Measurements from ENCODE around the gene ARHGAP26.
"Not testable (repeated sequence)": the region's sequence is repeated elsewhere in the genome, so short reads cannot be mapped to it uniquely, and the experiment has no call there.

Gene ARHGAP26

DNA sequence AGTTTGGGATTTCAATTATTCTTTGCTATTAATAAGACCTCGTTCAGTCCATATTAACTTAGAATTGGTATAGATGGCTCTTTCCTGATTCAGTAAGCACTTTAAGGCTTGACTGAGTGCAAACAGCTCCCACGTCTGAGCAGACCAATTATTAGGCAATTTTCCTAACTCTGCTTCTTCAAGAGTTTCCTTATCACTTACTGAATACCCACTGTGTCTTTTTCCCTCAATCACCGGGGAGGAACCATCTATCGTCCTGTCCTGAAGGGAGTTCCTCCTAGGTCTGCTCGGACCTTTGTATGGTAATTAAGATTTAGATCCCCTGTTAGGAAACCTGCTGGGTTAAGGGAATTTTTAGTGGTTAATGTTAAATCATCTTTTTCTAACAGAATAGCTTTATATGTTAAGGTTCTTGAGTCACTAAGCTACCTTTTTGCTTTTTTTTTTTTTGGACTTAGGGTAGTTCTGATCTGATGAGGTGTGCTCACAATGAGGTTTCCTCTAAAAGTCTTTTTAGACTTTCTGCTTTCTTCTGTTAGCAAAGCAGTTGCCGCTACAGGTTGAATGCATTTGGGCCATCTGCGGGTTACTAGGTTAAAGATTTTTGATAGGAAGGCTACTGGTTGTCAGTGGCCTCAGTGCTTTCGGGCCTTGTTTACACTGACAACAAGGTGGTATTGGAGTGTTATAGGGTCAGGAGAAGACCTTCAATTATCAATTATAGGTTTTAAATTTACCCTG lies 322.7 kb downstream of the ARHGAP26 start:
- H2AFZ ChIP-seq (ENCODE audit: low read depth, low read length); H3K27me3 ChIP-seq (ENCODE audit: insufficient read depth, low read length); H3K4me1 ChIP-seq (ENCODE audit: insufficient read depth, low read length); H3K9me3 ChIP-seq (ENCODE audit: low read length); H3K36me3 ChIP-seq (ENCODE audit: insufficient read depth, low read length); H3K4me3 ChIP-seq (ENCODE audit: low read length): not testable (repeated sequence)

DNA sequence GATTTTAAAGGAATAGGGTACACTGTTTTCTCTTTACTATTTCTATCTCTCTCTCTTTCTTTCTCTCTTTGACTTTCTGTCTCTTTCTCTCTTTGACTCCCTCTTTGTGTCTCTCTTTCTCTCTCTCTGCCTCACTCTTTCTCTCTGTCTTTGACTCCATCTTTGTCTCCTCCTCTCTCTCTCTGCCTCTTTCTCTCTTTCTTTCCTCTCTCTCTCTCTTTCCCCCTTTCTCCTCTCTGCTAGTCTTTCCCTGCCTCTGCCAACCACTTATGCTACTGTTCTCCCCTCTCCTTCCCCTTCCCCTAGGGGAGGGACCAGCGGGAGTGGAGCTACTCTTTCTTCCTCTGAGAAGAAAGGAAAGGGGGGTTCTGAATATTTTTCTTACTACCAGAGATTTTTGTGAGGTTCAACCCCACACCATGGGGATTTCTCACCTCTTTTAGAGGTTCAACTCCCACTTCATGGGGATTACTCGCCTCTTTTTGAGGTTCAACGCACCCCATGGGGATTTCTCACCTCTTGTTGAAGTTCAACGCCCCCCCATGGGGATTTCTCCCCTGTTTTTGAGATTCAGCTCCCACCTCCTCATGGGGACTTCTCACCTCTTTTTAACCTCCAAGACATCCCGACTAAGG lies 323.4 kb downstream of the ARHGAP26 start:
- Histone ChIP-seq H3K9me3 (ENCODE audit: low read length) (no peaks in the 10 kb centered on the region), H3K36me3 (ENCODE audit: insufficient read depth, low read length) (no peaks in the 10 kb centered on the region), H3K27me3 (ENCODE audit: insufficient read depth, low read length) (no peaks in the 10 kb centered on the region), H3K4me1 (ENCODE audit: insufficient read depth, low read length) (no peaks in the 10 kb centered on the region), H2AFZ (ENCODE audit: low read depth, low read length) (no peak overlapping the region), H3K4me3 (ENCODE audit: low read length) (no peak overlapping the region)

DNA sequence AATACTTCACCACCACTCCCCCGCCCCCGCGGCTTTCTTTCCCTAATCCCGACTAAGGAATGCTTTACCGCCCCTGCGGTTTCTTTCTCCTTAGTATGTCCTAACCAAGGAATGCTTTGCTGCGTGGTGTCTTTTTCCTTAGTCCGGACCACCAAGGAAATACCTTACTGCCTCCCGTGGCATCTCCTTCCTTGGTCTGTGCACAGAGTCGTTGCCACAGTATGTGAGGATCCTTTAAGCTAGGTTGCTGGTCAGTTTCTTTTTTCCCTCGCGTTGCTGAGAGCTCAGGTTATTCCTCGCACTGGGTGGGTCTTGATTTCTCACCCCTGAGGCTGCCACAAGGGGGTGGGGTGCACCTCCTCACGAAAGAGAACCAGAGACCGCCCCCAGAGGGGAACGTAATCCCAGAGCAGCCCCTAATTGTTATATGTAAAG lies 323.9 kb downstream of the ARHGAP26 start:
- Histone ChIP-seq H3K4me3 (ENCODE audit: low read length) (no peak overlapping the region), H3K4me1 (ENCODE audit: insufficient read depth, low read length) (no peaks in the 10 kb centered on the region), H3K27me3 (ENCODE audit: insufficient read depth, low read length) (no peaks in the 10 kb centered on the region), H2AFZ (ENCODE audit: low read depth, low read length) (no peak overlapping the region), H3K9me3 (ENCODE audit: low read length) (no peaks in the 10 kb centered on the region), H3K36me3 (ENCODE audit: insufficient read depth, low read length) (no peaks in the 10 kb centered on the region)

DNA sequence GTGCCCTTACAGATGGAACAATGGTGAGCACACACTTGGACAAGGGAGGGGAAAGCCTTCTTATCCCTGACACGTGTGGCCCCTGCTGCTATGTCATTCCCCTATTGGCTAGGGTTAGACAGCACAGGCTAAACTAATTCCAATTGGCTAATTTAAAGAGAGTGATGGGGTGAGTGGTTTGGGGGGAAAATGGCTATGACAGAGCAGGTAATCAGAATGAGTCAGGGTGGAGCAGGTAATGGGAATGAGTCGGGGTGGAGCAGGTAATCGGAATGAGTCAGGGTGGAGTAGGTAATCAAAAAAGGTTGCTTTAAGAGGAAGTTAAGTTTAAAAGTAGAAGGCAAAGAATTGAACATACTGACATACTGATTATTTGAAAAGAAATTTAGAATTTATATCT lies 324.4 kb downstream of the ARHGAP26 start:
- not testable (repeated sequence) for H3K36me3 ChIP-seq (ENCODE audit: insufficient read depth, low read length); H3K9me3 ChIP-seq (ENCODE audit: low read length); H2AFZ ChIP-seq (ENCODE audit: low read depth, low read length); H3K27me3 ChIP-seq (ENCODE audit: insufficient read depth, low read length); H3K4me1 ChIP-seq (ENCODE audit: insufficient read depth, low read length); H3K4me3 ChIP-seq (ENCODE audit: low read length)

DNA sequence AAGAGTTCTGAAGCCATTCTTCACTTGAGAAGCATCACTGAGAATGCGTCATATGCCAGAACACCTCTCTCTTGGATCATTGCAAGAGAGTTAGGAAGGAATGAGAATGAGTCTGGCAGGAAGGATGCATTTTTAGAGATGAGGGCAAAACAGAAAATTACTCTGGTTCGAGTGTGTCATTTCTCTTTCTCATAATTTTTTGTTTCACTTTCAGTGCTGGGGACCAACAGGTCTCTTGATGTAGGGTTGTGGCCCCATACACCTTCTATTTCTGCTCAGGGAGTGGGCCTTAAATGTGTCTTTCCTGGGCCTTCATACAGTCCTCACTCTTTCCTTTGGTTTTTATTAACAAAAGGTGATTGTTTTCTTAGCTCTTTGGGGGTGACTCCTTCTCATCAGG lies 330.9 kb downstream of the ARHGAP26 start:
- Histone ChIP-seq H3K27me3 (ENCODE audit: insufficient read depth, low read length) (no peaks in the 10 kb centered on the region), H3K4me1 (ENCODE audit: insufficient read depth, low read length) (peaks cover 3% of the 10 kb centered on the region), H3K9me3 (ENCODE audit: low read length) (no peaks in the 10 kb centered on the region), H3K36me3 (ENCODE audit: insufficient read depth, low read length) (no peaks in the 10 kb centered on the region), H2AFZ (ENCODE audit: low read depth, low read length) (no peak overlapping the region), H3K4me3 (ENCODE audit: low read length) (no peak overlapping the region)

DNA sequence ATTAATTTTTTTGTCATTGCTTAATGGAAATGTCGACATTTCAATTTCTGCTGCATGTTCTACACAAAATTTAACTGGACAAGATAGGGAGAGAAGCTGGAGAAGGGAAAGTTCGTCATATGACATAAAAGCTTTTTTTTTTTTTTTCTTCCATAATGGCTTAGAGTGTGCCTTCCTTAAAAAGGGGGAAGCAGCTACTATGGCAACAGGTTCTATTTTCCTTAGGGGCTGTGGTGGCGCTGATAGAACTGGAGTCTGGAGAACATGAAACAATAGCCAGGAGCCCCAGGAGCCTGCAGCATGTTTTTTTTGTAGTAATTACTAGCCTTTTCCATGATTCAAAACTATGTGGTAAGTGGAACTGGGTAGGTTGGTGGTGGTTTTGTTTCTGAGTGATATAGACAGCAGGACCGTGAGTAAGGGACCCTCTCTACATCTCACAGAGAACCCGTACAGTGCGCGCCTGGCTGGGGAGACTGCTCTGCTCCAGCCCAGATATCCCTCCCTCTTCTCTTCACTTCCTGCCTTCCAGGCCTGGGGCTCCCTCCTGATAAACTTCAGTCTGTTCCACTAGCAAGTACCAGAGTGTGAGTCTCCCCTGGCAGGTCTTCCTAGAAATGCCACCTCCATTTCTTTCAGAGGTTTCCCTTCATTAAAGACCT lies 331.7 kb downstream of the ARHGAP26 start:
- no peaks in the 10 kb centered on the region for H3K9me3 ChIP-seq (ENCODE audit: low read length)
- H3K4me1 ChIP-seq (ENCODE audit: insufficient read depth, low read length) = peaks cover 3% of the 10 kb centered on the region
- no peak overlapping the region for H3K4me3 ChIP-seq (ENCODE audit: low read length)
- no peaks in the 10 kb centered on the region for H3K27me3 ChIP-seq (ENCODE audit: insufficient read depth, low read length)
- H3K36me3 ChIP-seq (ENCODE audit: insufficient read depth, low read length) = no peaks in the 10 kb centered on the region
- H2AFZ ChIP-seq (ENCODE audit: low read depth, low read length) = no peak overlapping the region

DNA sequence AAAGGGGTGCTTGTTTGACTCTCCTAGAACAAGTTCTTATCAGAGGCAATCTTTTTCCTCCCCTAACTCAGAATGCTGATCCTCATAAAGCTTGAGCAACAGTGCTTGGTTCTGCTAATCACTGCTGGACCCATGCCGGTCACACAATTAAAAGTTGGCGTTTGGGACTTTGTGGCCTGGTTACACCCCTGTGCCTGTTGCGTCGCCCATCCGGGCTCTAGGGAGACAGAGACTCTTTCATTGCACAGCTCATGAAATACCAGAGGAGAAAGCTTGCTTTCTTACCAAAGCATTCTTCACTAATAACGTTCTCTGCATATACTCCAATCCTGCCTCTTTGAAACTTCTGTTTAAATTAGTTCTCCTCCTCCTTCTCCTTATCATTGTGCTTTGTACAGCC lies 332.2 kb downstream of the ARHGAP26 start:
- H3K27me3 ChIP-seq (ENCODE audit: insufficient read depth, low read length) = no peaks in the 10 kb centered on the region
- H3K9me3 ChIP-seq (ENCODE audit: low read length) = no peaks in the 10 kb centered on the region
- peaks cover 3% of the 10 kb centered on the region for H3K4me1 ChIP-seq (ENCODE audit: insufficient read depth, low read length)
- H2AFZ ChIP-seq (ENCODE audit: low read depth, low read length) = no peak overlapping the region
- H3K4me3 ChIP-seq (ENCODE audit: low read length) = no peak overlapping the region
- no peaks in the 10 kb centered on the region for H3K36me3 ChIP-seq (ENCODE audit: insufficient read depth, low read length)

DNA sequence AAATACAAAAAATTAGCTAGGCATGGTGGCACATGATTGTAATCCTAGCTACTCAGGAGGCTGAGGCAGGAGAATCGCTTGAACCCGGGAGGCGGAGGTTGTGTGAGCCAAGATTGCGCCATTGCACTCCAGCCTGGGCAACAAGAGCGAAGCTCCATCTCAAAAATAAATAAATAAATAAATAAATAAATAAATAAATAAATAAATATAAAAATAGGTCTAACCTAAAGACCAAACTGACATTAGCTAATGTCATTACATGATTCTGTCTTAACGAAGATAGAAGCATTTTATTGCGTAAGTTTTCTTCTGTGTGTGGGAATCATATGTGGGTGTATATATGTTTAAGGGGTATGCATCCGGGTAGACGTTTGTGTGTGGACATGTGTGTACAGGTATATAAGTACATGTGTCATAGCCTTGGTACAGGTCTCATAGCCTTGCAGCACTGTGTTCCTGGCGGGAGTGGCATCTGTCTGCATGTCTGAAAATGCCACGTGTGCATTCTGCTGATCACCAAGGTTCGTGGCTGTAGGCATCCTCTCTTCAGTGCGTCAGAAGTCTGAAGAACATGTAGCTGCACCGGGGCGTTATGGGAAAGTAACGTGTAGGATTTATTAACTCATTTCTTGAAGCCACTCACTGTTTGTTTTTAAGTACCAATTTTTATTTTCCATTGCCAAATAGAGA lies 335.2 kb downstream of the ARHGAP26 start:
- H3K27me3 ChIP-seq (ENCODE audit: insufficient read depth, low read length) = no peaks in the 10 kb centered on the region
- peaks cover 3% of the 10 kb centered on the region for H3K4me1 ChIP-seq (ENCODE audit: insufficient read depth, low read length)
- H3K4me3 ChIP-seq (ENCODE audit: low read length) = no peak overlapping the region
- H3K9me3 ChIP-seq (ENCODE audit: low read length) = no peaks in the 10 kb centered on the region
- H2AFZ ChIP-seq (ENCODE audit: low read depth, low read length) = no peak overlapping the region
- H3K36me3 ChIP-seq (ENCODE audit: insufficient read depth, low read length) = no peaks in the 10 kb centered on the region

DNA sequence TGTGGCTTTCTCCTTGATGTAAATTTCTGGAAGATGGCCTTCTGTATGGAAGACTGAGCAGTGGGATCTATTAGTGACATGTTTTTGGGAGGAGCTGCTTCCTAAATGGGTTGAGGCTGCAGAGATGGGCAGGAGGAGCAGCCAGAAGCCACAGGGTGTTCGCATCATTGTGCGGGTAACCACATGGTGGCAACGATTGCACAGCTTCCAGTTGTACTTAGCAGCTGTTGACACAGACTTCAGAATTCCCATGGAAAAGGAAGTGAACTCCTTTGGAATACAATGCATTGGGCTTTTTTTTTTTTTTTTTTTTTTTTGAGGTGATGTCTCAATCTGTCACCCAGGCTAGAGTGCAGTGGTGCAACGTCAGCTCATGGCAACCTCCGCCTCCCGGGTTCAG lies 336.0 kb downstream of the ARHGAP26 start:
- H3K36me3 ChIP-seq (ENCODE audit: insufficient read depth, low read length) = no peaks in the 10 kb centered on the region
- no peak overlapping the region for H2AFZ ChIP-seq (ENCODE audit: low read depth, low read length)
- no peaks in the 10 kb centered on the region for H3K27me3 ChIP-seq (ENCODE audit: insufficient read depth, low read length)
- H3K4me3 ChIP-seq (ENCODE audit: low read length) = no peak overlapping the region
- H3K9me3 ChIP-seq (ENCODE audit: low read length) = no peaks in the 10 kb centered on the region
- peaks cover 3% of the 10 kb centered on the region for H3K4me1 ChIP-seq (ENCODE audit: insufficient read depth, low read length)

DNA sequence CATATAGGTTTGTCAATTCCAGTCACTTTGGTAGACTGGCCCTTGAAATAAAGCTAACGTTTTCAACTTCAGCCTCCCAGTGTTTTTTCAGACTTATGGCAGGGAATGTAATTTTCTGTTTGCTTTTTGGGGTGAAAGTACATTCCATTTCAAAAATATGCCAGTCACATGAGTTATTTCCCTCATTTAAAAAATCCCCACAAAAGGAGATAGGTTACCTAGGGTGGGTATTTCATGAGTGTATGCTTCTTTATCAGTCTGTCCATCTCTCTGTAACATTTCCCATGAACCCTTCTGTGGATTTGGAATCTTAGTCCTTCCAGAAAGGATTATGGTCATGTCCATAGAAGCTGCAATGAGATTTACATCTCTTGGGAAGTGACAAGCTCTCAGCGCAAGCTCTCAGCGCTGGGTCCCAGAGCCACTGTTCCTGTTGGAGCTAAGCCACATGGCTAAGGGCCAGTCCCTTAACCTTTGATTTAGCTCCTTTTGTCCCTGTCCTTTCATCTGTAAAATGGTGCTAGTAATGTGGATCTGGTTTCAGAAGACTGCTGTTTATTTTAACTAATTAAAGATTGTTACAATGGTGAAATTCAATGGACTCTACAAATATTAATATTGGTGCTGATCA lies 338.4 kb downstream of the ARHGAP26 start:
- no peaks in the 10 kb centered on the region for H3K4me1 ChIP-seq (ENCODE audit: insufficient read depth, low read length)
- no peaks in the 10 kb centered on the region for H3K36me3 ChIP-seq (ENCODE audit: insufficient read depth, low read length)
- H3K27me3 ChIP-seq (ENCODE audit: insufficient read depth, low read length) = no peaks in the 10 kb centered on the region
- H3K4me3 ChIP-seq (ENCODE audit: low read length) = no peak overlapping the region
- no peaks in the 10 kb centered on the region for H3K9me3 ChIP-seq (ENCODE audit: low read length)
- H2AFZ ChIP-seq (ENCODE audit: low read depth, low read length) = no peak overlapping the region

DNA sequence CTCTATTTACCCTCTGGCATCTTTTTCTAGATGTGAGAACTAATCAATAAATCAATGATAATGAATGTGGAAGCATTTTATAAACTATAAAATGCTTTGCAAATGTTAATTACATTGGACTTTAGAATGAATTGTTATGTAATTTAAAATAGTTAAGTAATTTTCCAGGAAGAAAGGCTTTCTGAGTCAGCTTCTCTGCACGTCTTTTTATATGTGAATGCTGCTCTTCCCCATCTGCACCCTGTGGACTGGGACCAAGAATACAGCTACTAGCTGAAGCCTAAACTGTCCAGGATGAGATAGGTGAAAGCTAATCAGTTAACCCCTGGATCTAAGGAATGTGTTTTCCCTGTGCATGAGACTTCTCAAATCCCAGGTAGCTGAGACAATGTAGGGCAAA lies 340.4 kb downstream of the ARHGAP26 start:
- H2AFZ ChIP-seq (ENCODE audit: low read depth, low read length) = no peak overlapping the region
- no peak overlapping the region for H3K4me3 ChIP-seq (ENCODE audit: low read length)
- H3K27me3 ChIP-seq (ENCODE audit: insufficient read depth, low read length) = no peaks in the 10 kb centered on the region
- H3K4me1 ChIP-seq (ENCODE audit: insufficient read depth, low read length) = no peaks in the 10 kb centered on the region
- no peaks in the 10 kb centered on the region for H3K9me3 ChIP-seq (ENCODE audit: low read length)
- H3K36me3 ChIP-seq (ENCODE audit: insufficient read depth, low read length) = no peaks in the 10 kb centered on the region

DNA sequence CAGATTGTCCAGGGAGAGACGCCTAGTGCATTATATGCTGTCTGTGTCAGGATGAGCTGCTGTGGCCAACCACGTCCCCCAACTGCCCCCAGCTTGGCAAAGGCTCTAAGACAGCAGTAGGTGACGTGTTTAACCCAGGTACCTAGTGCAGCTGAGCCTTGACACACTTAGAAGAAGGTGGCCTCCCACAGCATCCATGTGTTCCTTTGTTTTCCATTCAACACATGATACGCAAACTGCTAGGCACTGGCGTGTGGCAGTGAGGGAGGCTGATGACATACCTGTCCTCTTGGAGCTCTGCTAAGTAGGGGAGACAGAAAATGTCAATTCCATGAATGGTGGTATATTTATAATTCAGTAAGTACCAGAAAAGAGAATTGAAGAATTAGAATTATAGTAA lies 341.6 kb downstream of the ARHGAP26 start:
- Histone ChIP-seq H3K9me3 (ENCODE audit: low read length) (no peaks in the 10 kb centered on the region), H2AFZ (ENCODE audit: low read depth, low read length) (no peak overlapping the region), H3K36me3 (ENCODE audit: insufficient read depth, low read length) (no peaks in the 10 kb centered on the region)

DNA sequence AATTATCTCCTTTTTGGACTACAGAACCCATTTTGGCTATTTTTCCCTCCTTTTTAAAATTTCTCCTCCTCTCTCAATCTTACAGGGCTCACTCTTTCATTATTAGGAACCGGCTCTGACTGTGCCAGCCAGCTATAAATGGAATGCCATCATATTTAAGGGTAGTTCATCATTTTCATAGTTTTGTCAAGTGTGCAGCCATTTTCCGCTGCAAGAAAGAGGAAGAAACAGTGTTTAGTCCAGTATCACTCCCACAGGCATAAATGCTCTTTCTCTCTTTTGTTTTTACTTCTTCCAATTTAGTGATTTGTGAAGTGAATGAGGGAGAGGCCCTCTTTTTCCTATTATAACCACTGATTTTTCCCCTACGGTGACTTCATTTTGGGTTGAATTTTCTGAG lies 343.3 kb downstream of the ARHGAP26 start:
- Histone ChIP-seq H3K4me1 (ENCODE audit: insufficient read depth, low read length) (no peaks in the 10 kb centered on the region), H3K27me3 (ENCODE audit: insufficient read depth, low read length) (no peaks in the 10 kb centered on the region), H3K9me3 (ENCODE audit: low read length) (no peaks in the 10 kb centered on the region), H2AFZ (ENCODE audit: low read depth, low read length) (no peak overlapping the region), H3K4me3 (ENCODE audit: low read length) (no peak overlapping the region), H3K36me3 (ENCODE audit: insufficient read depth, low read length) (no peaks in the 10 kb centered on the region)

More for the DNA sequence above, 341.6 kb downstream of the ARHGAP26 start:
- H3K4me1 ChIP-seq (ENCODE audit: insufficient read depth, low read length) = no peaks in the 10 kb centered on the region
- no peaks in the 10 kb centered on the region for H3K27me3 ChIP-seq (ENCODE audit: insufficient read depth, low read length)
- no peak overlapping the region for H3K4me3 ChIP-seq (ENCODE audit: low read length)
